Measurements from ENCODE around the gene HK3. TPM values are rescaled to one million over a fixed set of nuclear protein-coding genes. Genes with fewer than 3 reads are reported as not detected.

Gene HK3
- total RNA-seq, 1 donor from 2014 or later, result not detected

- Mint-ChIP-seq H3K9me3 (ENCODE audit: unreplicated experiment) (peaks cover 2% of the 10 kb centered on the region), H3K4me3 (ENCODE audit: unreplicated experiment) (no peak overlapping the region), H3K27ac (ENCODE audit: unreplicated experiment) (no peak overlapping the region), H3K36me3 (ENCODE audit: unreplicated experiment) (peaks cover 4% of the 10 kb centered on the region), H3K27me3 (ENCODE audit: unreplicated experiment) (peaks cover 15% of the 10 kb centered on the region), H3K4me1 (ENCODE audit: low read depth, unreplicated experiment) (peaks cover 34% of the 10 kb centered on the region)
- no peak for DNase-seq
- no peak for TF ChIP-seq CTCF (IDR thresholded peaks at IDR 0.05; ENCODE audit: partially characterized antibody, unreplicated experiment)
Observed at GRCh38 chr5:176836811-176837706, 62.1 kb downstream of the HK3 start.

GRCh38 chr5:176835918-176836317, 63.2 kb downstream of the HK3 start:
- no peak for TF ChIP-seq CTCF (IDR thresholded peaks at IDR 0.05; ENCODE audit: partially characterized antibody, unreplicated experiment)
- Mint-ChIP-seq H3K36me3 (ENCODE audit: unreplicated experiment) (peaks cover 4% of the 10 kb centered on the region), H3K9me3 (ENCODE audit: unreplicated experiment) (peaks cover 2% of the 10 kb centered on the region), H3K4me3 (ENCODE audit: unreplicated experiment) (peak overlapping the region; percentile 6), H3K27ac (ENCODE audit: unreplicated experiment) (no peak overlapping the region), H3K4me1 (ENCODE audit: low read depth, unreplicated experiment) (peaks cover 29% of the 10 kb centered on the region), H3K27me3 (ENCODE audit: unreplicated experiment) (peaks cover 15% of the 10 kb centered on the region)
- DNase-seq, result no peak

- Mint-ChIP-seq H3K36me3 (ENCODE audit: unreplicated experiment) (peaks cover 4% of the 10 kb centered on the region), H3K9me3 (ENCODE audit: unreplicated experiment) (peaks cover 6% of the 10 kb centered on the region), H3K4me1 (ENCODE audit: low read depth, unreplicated experiment) (peaks cover 19% of the 10 kb centered on the region), H3K27me3 (ENCODE audit: unreplicated experiment) (peaks cover 15% of the 10 kb centered on the region), H3K4me3 (ENCODE audit: unreplicated experiment) (no peak overlapping the region), H3K27ac (ENCODE audit: unreplicated experiment) (no peak overlapping the region)
- TF ChIP-seq CTCF (IDR thresholded peaks at IDR 0.05; ENCODE audit: partially characterized antibody, unreplicated experiment), result no peak
- DNase-seq, result no peak
Observed at GRCh38 chr5:176833286-176833685, 65.9 kb downstream of the HK3 start.

GRCh38 chr5:176832162-176832561, 67.0 kb downstream of the HK3 start:
- Mint-ChIP-seq H3K4me3 (ENCODE audit: unreplicated experiment) (no peak overlapping the region), H3K27me3 (ENCODE audit: unreplicated experiment) (peaks cover 16% of the 10 kb centered on the region), H3K36me3 (ENCODE audit: unreplicated experiment) (peaks cover 4% of the 10 kb centered on the region), H3K4me1 (ENCODE audit: low read depth, unreplicated experiment) (peaks cover 13% of the 10 kb centered on the region), H3K9me3 (ENCODE audit: unreplicated experiment) (peaks cover 6% of the 10 kb centered on the region), H3K27ac (ENCODE audit: unreplicated experiment) (no peak overlapping the region)
- DNase-seq, result no peak
- no peak for TF ChIP-seq CTCF (IDR thresholded peaks at IDR 0.05; ENCODE audit: partially characterized antibody, unreplicated experiment)

GRCh38 chr5:176831425-176831824, 67.7 kb downstream of the HK3 start:
- H3K36me3 Mint-ChIP-seq (ENCODE audit: unreplicated experiment), result peaks cover 4% of the 10 kb centered on the region
- TF ChIP-seq CTCF (IDR thresholded peaks at IDR 0.05; ENCODE audit: partially characterized antibody, unreplicated experiment), result no peak
- H3K27ac Mint-ChIP-seq (ENCODE audit: unreplicated experiment), result no peak overlapping the region
- peaks cover 16% of the 10 kb centered on the region for H3K27me3 Mint-ChIP-seq (ENCODE audit: unreplicated experiment)
- H3K9me3 Mint-ChIP-seq (ENCODE audit: unreplicated experiment), result peaks cover 6% of the 10 kb centered on the region
- no peak overlapping the region for H3K4me3 Mint-ChIP-seq (ENCODE audit: unreplicated experiment)
- DNase-seq, result no peak
- H3K4me1 Mint-ChIP-seq (ENCODE audit: low read depth, unreplicated experiment), result peaks cover 12% of the 10 kb centered on the region

Data from glutamatergic neuron (in vitro differentiated cells).